Neural crest cell (in vitro differentiated cells): ENCODE data around the gene DISC1. TPM values are rescaled to one million over a fixed set of nuclear protein-coding genes. Genes with fewer than 3 reads are reported as not detected.

Experiments used
- DNase-seq: peaks from one replicate; pipeline ENCODE4 v3.0.0; 2021; ENCODE audit warnings: low read depth, mixed read lengths, low spot score
- H3K27ac Mint-ChIP-seq: one replicate; pipeline ENCODE4 v1.8.0; 2021; ENCODE audit warnings: mild to moderate bottlenecking, mixed read lengths; ENCODE audit not compliant: unreplicated experiment
- H3K27me3 Mint-ChIP-seq: 2 replicates; pipeline ENCODE4 v1.8.0; 2021; ENCODE audit warnings: low read depth, mild to moderate bottlenecking, mixed read lengths
- H3K36me3 Mint-ChIP-seq: 2 replicates; pipeline ENCODE4 v1.8.0; 2021; ENCODE audit warnings: low read depth, mild to moderate bottlenecking, mixed read lengths
- H3K4me1 Mint-ChIP-seq: 2 replicates; pipeline ENCODE4 v1.8.0; 2021; ENCODE audit warnings: mixed read lengths
- H3K4me3 Mint-ChIP-seq: one replicate; pipeline ENCODE4 v1.8.0; 2021; ENCODE audit warnings: mild to moderate bottlenecking, mixed read lengths
- H3K9me3 Mint-ChIP-seq: 2 replicates; pipeline ENCODE4 v1.8.0; 2021; ENCODE audit warnings: mixed read lengths
- CTCF ChIP-seq: fragments of 200-600 bp; sonication (generic); conservative IDR thresholded peaks from 2 replicates; pipeline ENCODE4 v1.5.0; 2021; ENCODE audit warnings: antibody characterized with exemption, mild to moderate bottlenecking
- total RNA-seq: library from RNA; stranded (reverse); gene quantifications from 2 replicates; pipeline ENCODE4 v1.2.1, GENCODE V29; 2021

The DISC1 gene
- total RNA-seq, 1 donor from 2014 or later, result 13.7 TPM

- peaks cover 11% of the 10 kb centered on the region for H3K4me1 Mint-ChIP-seq
- no peak for TF ChIP-seq CTCF
- H3K36me3 Mint-ChIP-seq, result no peaks in the 10 kb centered on the region
- H3K27me3 Mint-ChIP-seq, result no peaks in the 10 kb centered on the region
- no peak overlapping the region for H3K4me3 Mint-ChIP-seq
- no peaks in the 10 kb centered on the region for H3K9me3 Mint-ChIP-seq
- no peak for DNase-seq
- no peak overlapping the region for H3K27ac Mint-ChIP-seq
Observed at GRCh38 chr1:231982871-231983587, 356.4 kb downstream of the DISC1 start.

- Mint-ChIP-seq H3K27ac (no peak overlapping the region), H3K36me3 (no peaks in the 10 kb centered on the region), H3K4me1 (peaks cover 11% of the 10 kb centered on the region), H3K4me3 (no peak overlapping the region), H3K9me3 (no peaks in the 10 kb centered on the region), H3K27me3 (no peaks in the 10 kb centered on the region)
- TF ChIP-seq CTCF, result no peak
- DNase-seq, result no peak
Observed at GRCh38 chr1:231983588-231984193, 357.1 kb downstream of the DISC1 start.

- no peaks in the 10 kb centered on the region for H3K9me3 Mint-ChIP-seq
- H3K4me3 Mint-ChIP-seq, result no peak overlapping the region
- DNase-seq, result no peak
- H3K27ac Mint-ChIP-seq, result no peak overlapping the region
- H3K4me1 Mint-ChIP-seq, result peaks cover 13% of the 10 kb centered on the region
- TF ChIP-seq CTCF, result no peak
- no peaks in the 10 kb centered on the region for H3K27me3 Mint-ChIP-seq
- no peaks in the 10 kb centered on the region for H3K36me3 Mint-ChIP-seq
Observed at GRCh38 chr1:231985296-231986023, 358.9 kb downstream of the DISC1 start.

- Mint-ChIP-seq H3K27me3 (no peaks in the 10 kb centered on the region), H3K4me1 (peaks cover 25% of the 10 kb centered on the region), H3K4me3 (no peak overlapping the region), H3K9me3 (no peaks in the 10 kb centered on the region), H3K36me3 (no peaks in the 10 kb centered on the region), H3K27ac (peak overlapping the region; percentile 1)
- TF ChIP-seq CTCF, result no peak
- no peak for DNase-seq
Observed at GRCh38 chr1:231986631-231987336, 360.2 kb downstream of the DISC1 start.

GRCh38 chr1:231990388-231990787 lies 363.8 kb downstream of the DISC1 start:
- H3K4me3 Mint-ChIP-seq, result no peak overlapping the region
- no peak overlapping the region for H3K27ac Mint-ChIP-seq
- peaks cover 28% of the 10 kb centered on the region for H3K4me1 Mint-ChIP-seq
- H3K36me3 Mint-ChIP-seq, result no peaks in the 10 kb centered on the region
- H3K9me3 Mint-ChIP-seq, result no peaks in the 10 kb centered on the region
- no peaks in the 10 kb centered on the region for H3K27me3 Mint-ChIP-seq
- no peak for DNase-seq
- no peak for TF ChIP-seq CTCF
